22Rv1 (cell line): ENCODE results near the gene TRIM45.

Source experiments
- CTCF ChIP-seq: fragments of 450-650 bp; IDR thresholded peaks from 2 replicates; pipeline ENCODE4 v1.5.1; 2017; ENCODE audit warnings: mild to moderate bottlenecking
- ZFX ChIP-seq: fragments of 450-650 bp; IDR thresholded peaks from 2 replicates; pipeline ENCODE4 v1.6.1; 2017; ENCODE audit warnings: antibody characterized with exemption, borderline replicate concordance

DNA sequence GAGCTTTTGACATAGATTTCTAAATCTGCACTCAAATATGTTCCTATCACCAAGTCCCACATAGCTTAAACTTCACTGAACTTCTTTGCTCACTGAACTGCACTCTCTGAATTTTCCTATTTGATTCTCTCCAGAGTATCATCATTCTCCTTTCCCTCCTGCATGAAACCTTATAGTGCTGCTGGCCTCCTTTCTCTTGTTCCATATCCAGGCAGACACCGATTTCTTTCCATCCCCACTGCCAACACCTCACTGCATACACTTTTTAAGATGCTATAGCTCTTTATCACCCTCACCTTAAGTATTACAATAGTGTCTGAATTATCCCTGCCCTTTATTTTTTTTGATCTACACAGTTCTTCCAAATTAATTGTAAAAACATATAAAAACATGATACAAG is 3.1 kb upstream of the TRIM45 start:
- TF ChIP-seq CTCF: no peak
- no peak for TF ChIP-seq ZFX
